IPS DF 4.7 (cell line): Measurements from ENCODE around the gene CCDC142.
"Not testable (repeated sequence)": the region's sequence is repeated elsewhere in the genome, so short reads cannot be mapped to it uniquely, and the experiment has no call there.

Experiments used
- DNase-seq: peaks from one replicate; pipeline ENCODE4 v3.0.0-alpha.2; 2013; ENCODE audit warnings: low spot score; ENCODE audit errors: extremely low read depth

CCDC142 gene

DNA sequence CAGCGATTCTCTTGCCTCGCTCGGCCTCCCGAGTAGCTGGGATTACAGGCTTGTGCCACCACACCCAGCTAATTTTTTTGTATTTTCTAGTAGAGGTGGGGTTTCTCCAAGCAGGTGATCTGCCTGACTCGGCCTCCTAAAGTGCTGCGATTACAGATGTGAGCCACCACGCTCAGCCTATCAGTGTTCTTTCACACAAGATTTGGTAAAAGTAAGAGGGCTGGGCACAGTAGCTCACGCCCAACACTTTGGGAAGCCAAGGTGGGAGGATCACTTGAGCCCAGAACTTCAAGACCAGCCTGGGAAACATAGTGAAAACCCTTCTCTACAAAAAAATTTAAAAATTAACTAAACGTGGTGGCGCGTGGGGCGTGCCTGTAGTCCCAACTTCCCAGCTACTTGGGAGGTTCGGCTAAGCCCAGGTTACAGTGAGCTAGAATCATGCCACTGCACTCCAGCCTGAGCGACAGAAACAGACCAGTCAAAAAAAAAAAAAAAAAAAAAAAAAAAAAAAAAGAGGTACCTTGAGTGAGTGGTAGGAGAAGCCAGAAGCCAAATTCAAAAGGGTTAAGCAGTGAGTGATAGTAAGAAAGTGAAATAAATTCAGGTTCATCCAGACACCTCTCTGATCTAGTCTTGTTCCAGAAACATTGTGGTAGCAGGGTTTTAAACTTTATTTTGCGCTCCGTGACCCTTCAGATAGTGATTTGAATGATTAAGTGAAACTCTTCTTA lies 11.3 kb downstream of the CCDC142 start:
- DNase-seq = no peak

DNA sequence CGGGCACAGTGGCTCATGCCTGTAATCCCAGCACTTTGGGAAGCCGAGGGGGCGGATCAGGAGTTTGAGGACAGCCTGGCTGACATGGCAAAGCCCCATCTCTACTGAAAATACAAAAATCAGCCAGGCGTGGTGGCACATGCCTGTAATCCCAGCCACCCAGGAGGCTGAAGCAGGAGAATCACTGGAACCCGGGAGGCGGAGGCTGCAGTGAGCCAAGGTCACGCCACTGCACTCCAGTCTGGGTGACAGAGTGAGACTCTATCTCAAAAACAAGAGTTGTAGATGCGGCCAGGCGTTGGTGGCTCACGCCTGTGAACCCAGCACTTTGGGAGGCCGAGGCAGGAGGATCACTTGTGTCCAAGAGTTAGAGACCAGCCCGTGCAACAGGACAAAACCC lies 12.1 kb downstream of the CCDC142 start:
- not testable (repeated sequence) for DNase-seq

DNA sequence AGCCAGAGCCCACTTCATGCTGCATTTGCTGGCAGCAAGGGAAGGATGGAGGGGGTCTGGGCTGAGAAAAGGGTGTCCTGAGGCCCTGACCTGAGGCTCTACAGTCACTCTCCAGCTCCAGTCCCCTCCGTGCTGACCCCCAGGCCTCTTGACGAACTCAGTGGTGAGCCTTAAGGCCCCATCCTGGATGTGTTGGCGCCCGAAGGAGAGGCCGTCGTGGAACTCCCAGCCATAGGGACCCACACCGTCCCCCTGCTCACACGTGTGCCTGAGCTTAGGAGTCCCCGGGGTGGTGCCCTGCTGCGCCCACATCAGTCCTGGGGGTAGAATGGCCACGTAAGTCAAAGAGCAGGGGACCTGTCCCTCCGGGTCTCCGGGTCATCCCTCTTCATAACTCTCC lies 18.4 kb downstream of the CCDC142 start:
- no peak for DNase-seq

DNA sequence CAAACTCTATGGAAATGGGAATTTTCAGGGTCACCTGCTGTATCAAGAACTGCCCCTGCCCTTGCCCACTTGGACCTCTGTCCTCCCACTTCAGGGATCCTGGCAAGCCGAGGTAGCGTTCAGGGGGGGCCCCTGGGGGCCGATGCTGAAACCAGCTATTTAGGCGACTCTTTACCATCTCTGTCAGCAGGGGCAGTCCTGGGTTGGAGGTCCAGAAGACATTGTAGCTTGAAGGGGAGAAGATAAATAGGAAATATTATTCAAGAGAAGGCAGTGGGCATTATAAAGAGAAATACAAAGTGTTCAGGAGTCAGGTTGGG lies 20.1 kb downstream of the CCDC142 start:
- DNase-seq = no peak

DNA sequence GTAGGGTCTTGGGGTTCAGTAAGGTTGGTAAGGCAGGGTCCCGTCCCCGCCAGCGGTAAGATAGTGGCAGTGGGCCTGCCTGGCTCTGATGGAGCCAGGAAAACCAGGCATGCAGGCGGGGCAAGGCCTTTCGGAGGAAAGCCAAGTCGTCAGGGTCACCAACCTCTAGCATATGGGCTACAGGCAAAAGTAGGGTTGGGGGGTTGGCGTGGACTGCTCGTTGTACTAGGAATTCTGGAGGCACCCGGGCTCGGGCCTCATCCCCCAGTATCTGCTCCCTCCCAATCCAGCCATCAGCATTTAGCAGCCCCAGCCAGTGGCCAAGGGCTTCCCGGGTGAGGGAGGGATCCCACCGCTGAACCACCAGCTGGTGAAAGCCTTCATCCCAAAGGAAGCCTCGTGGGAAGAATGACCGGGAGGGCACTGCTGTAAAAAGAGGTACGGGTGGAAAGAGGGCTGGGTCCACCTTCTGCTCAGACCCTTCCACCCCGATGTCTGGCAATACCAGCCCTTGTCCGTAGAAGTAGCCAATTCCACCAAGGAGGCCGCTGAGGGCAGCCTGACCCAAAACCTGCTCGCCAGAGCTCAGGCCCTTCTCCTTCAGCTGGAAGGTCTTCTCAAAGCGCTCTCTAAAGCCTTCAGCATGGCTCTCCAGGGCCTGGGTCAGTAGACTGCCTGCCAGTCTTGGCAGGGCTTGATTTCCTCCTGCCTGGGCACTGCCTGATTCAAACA lies 20.6 kb downstream of the CCDC142 start:
- DNase-seq = no peak

DNA sequence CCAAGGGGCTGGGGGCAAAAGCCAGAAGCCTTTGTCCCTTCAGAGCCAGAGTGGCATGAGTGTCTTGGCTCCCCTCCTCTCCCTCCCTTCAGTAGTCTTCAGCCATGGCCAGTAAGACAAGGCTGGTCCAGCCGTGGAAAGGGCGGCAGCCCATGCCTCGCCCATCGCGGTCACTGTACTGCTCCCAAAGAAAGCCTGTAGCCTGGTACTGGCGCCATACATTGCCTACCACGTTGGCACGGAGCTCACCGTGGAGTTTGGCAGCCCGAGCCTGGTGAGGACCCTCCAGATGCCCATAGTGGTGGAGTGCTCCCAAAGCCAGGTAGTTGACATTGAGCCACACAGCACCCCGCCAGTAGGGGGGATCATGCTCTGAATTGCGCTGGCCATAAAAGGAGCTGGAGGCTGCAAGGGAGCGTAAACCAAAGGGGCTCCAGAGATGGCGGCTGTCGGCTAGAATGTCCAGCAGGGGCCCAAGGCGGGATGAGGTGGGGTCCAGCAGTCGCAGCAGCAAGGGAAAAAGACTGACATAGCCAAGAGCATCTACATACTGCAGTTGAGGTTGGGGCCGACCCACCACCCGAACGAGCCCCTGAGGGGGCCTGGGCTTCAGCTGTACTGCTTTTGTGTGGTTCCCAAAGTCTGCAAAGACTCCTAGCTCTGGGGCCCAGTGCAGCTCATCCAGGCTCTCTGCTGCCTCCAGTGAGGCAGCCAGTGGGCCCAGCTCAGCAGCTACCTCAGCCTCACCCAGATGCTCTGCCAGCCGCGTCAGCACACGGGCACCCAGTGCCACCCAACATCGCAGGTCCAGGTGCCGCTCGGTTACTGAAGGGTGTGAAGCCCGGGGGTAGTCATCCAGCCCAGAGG lies 21.4 kb downstream of the CCDC142 start:
- DNase-seq = no peak

DNA sequence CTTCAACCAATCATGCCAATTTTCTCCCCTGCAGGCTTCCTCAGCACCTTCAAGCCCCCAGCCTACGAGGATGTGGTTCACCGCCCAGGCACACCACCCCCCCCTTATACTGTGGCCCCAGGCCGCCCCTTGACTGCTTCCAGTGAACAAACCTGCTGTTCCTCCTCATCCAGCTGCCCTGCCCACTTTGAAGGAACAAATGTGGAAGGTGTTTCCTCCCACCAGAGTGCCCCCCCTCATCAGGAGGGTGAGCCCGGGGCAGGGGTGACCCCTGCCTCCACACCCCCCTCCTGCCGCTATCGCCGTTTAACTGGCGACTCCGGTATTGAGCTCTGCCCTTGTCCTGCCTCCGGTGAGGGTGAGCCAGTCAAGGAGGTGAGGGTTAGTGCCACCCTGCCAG lies 22.6 kb downstream of the CCDC142 start:
- not testable (repeated sequence) for DNase-seq

DNA sequence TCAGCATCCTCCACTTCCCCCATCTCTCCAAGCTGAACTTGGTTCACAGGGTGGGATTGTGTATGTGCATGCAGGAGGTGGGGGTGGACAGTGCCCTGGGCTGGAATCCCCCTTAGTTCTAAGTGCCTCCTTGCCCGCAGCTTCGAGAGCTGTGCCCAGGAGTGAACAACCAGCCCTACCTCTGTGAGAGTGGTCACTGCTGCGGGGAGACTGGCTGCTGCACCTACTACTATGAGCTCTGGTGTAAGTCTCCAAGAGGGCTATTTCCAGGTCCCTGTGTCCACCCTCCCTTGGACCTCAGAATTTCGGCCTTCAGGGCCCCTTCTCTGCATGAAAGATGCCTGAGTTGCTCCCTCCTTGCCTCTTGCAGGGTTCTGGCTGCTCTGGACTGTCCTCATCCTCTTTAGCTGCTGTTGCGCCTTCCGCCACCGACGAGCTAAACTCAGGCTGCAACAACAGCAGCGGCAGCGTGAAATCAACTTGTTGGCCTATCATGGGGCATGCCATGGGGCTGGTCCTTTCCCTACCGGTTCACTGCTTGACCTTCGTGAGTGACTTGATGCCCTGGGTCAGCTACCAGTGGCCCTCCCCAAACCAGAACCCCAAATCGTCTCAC lies 23.2 kb downstream of the CCDC142 start:
- DNase-seq = not testable (repeated sequence)

DNA sequence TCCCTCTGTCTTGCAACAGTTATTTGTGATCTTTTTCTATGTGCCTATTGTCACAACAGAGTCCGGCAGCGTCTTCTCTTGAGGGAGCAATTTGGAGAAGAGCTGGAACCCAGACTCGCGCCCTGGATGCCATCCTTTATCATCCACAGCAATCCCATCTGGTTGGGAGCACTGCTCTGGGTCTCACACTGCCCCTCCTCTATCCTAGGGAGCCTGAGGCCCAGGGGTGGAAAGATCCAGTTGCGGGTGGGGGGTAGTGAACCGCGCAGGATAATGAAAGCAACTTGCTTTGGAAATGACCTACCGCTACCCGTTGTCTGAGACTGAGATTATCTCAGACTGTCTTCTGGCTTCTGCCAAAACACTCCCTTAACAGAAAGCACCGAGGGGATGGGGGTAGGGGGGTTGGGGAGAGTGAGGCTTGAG lies 23.8 kb downstream of the CCDC142 start:
- DNase-seq = no peak

DNA sequence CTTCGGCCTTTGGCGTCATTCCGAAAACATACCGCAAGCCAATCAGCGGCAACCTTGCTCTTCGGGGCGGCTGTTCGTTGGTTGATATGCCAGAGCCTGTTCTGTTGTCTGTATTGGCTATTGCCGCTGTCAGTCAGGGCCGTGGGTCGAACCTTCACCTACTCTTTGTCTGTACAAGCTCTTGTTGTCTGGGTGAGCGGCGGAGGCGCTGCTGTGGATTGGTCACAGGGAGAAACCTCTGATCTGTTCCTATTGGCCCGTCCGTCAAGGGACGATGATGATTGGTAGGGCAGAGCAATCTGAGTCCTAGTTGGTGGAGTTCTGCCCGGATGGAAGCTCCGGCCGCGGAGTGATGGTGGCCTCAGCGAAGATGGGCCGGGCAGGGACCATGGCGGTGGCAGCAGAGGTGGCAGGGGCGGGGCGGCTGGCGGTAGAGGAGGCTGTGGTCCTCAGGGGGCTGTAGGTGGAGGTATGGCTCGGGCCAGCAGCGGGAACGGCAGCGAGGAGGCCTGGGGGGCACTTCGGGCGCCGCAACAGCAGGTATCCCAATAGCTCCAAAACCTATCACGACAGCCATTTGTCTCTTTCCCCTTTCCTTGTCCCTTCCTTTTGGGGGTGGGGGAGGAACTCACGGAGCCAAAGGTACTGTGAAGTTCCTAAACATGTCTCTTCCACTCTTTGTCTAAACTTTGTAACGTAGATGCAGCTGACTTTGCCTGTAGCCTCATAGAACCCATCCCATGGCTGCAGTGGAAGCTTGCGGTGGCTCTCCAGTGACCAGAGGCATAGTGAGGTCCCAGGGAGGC lies 24.5 kb downstream of the CCDC142 start, which contains the start of gene WBP1:
WBP1 (plus strand) TSS at position 307 of the 806 bp plus-strand sequence; CDS start at position 472, 165 bp downstream.
- peak; percentile 100 for DNase-seq

DNA sequence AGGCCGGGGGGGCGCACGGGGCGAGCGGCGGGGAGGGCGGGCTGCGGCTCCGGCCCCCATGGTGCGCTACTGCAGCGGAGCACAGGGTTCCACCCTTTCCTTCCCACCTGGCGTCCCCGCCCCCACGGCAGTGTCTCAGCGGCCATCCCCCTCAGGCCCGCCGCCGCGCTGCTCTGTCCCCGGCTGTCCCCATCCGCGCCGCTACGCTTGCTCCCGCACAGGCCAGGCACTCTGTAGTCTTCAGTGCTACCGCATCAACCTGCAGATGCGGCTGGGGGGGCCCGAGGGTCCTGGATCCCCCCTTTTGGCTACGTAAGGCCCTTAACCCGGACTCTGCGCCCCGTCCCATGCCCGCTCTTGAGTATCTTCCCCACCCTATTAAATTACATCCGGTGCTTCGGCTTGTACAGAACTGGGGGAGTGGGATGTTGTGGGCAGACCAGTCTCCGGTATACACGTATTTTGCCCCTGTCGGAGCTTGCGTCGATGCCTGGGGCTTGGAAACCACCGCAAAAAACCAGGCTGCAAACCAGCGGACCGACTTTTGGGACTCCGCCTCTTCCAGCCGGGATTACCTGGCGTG lies 25.2 kb downstream of the CCDC142 start:
- no peak for DNase-seq

DNA sequence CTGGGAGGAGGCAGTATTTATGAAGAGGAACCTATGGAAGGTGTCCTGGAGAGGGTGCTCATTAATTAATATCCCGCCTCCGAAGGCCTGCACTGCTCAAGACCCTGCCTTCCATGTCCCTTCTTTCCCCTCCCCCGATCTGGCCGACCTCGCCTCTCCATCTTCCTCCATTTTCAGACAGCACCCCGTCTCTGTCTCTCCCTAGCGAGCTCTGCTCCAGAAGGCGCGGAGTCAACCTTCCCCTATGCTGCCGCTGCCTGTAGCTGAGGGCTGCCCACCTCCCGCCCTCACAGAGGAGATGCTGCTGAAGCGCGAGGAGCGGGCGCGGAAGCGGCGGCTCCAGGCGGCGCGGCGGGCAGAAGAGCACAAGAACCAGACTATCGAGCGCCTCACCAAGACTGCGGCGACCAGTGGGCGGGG lies 25.7 kb downstream of the CCDC142 start:
- no peak for DNase-seq

DNA sequence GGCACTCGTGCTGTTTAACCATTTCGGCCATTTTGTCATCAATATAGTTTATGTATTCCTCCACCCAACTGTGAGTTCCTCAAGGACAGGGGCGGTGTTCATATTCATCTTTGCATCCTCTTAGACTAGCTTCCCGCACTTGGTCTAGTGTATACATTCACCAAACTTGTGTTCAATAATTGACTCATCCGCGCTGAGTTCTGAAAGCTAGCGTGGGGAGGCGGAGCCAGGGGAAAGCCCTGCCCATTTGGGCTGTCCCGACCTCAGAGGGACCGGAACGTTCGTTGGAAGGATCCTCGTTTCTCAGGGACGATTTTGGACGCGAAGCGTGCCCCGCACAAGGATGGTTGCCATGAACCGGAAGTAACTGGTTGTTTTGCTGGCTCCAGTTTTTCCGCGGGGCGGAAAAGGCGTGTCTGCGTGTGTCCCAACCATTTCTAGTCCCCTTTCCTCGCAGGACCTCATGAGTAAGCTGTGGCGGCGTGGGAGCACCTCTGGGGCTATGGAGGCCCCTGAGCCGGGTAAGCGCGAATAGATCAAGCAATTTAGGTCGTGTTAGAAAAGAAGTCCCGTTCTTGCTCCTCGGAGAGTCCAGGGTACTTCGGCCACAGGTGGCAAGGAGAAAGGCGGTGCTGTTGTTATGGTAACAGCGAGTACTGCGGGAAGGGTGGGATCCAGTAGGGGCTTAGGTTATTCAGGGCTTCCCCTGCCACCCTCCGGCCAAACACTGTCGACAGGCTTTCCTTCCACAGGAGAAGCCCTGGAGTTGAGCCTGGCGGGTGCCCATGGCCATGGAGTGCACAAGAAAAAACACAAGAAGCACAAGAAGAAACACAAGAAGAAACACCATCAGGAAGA lies 27.9 kb downstream of the CCDC142 start, which contains the start of gene INO80B:
INO80B (plus strand) TSS at position 434 of the 858 bp plus-strand sequence; CDS start at position 464, 30 bp downstream.
- no peak for DNase-seq

DNA sequence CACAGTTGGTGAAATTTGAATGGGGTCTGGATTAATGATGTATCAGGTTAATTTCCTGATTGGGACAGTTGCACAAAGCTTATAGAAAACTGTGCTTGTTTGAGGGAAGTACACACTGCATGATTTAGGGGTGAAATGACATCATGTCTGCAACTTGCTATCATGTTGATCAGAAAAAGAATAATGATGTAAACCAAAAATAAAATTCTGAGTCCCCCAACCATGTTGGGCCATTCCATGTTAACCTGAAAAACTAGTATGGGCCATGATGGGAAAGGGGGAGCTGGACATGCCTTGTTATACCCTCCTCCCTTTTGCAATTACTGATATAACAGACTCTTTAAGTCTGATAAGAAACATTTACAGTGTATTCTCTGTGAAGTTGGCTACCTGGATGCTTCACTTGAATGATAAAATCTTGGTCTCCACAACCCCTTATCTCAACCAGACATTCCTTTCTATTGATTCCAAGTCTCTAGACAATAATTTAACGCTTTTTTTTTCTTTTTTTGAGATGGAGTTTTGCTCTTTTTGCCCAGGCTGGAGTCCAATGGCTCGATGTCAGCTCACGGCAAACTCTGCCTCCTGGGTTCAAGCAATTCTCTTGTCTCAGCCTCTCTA lies 32.1 kb downstream of the CCDC142 start:
- DNase-seq = no peak

DNA sequence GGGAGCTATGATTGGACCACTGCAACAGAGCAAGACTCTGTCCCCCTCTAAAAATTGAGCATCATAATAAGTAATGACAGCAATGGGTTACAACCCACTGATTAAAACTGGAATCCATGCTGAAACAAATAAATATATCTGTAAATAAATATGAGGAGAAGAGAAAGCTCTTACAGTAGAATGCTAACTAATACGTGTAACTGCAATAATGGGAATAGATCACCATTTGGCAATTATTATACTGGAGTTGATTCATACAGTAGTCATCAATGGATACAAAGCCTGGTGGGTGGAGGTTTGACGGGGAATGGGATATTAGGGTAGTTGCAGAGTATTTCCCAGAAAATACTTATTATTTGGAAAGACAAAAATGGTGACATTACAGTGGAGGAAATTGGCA lies 34.0 kb downstream of the CCDC142 start:
- no peak for DNase-seq

DNA sequence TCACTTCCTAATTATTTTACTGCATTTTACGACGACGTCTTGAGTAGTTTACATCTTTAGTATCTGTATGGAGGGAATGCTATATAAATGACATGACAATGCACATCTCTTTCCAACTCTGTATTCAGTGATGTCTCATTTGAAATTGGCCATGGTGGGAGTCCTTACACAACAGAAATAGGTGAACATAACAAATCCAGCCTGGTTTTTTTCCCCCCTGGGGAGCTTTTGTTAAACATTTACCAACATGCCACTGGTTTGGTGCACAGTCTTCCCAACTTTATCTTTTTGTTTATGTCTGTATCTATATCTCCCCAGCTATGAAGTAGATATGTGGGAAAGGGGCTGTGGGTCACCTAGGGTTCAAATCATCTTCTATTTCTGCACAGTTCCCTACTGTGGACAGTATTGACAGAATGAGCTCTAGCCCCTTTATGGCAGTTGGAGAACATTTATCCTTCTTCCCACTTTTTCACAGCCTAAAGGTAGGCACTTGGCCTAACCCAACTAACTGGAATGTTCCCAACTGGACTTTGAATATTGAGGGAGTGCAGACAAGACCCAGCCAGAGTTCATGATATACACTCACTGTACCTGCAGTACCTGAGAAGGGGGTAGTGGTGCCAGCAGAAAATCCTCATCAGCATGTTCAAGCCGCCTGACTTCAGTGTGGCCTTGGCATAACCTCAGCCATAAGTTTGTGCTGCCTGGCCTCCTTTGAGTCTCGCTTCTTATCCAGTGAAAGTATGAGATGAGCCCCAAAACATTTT lies 35.4 kb downstream of the CCDC142 start:
- no peak for DNase-seq

DNA sequence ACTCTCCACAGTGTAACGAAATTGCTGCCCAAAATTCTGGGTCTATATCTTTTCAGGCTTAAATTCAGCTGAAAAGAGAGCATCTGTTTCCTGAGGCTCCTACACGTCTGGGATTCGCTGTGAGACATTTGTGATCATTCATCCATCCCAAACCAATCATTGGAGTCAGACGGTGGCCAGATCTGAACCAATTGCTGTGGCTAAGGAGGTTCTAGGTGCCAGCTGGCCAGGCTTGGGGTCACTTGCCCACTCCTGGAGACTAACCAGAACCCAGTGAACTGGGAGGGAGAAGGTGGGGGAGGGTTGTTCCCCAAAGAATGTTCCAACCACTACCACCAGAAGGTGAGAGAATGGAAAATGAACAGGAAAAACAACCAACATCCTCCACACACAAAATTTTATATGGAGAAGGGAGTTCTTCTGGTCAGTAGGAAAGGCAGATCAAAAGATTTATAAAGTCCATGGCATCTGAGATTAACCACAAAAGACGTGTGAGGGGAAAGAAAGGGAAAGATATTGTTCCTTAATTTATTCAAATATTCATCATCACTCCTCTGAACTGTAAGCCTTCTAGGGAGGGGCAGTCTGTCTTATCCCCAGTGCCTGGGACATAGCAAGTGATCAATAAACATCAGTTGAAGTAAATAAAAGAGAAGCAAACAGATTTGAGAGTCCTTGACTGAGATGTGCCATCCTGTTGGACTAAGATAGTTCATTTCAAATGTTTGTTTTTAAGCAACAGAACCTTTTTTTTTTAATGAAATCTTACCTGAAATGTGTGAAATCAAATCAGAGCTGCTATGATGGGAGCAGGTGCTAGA lies 38.1 kb downstream of the CCDC142 start:
- no peak for DNase-seq
